ENCODE results near the gene SOX8. TPM values are rescaled to one million over a fixed set of nuclear protein-coding genes. Genes with fewer than 3 reads are reported as not detected.

SOX8 gene
- total RNA-seq, 1 experiment from 2014 or later, result not detected

- no peak overlapping the region for H3K4me3 ChIP-seq (ENCODE audit: low read length)
- H3K4me1 ChIP-seq (ENCODE audit: low read length), result no peaks in the 10 kb centered on the region
- H3K9me3 ChIP-seq (ENCODE audit: low read length), result no peaks in the 10 kb centered on the region; the same call in 1 of the 2 replicates
- H4K20me1 ChIP-seq (ENCODE audit: insufficient read depth, low read depth, low read length), result no peaks in the 10 kb centered on the region
- H3K79me2 ChIP-seq (ENCODE audit: low read length), result no peaks in the 10 kb centered on the region
- no peaks in the 10 kb centered on the region for H3K9me2 ChIP-seq (replicated peaks; ENCODE audit: insufficient read depth, low read length)
- H3K27me3 ChIP-seq (ENCODE audit: low read length), result no peaks in the 10 kb centered on the region
- H3K9ac ChIP-seq (ENCODE audit: low read length), result no peak overlapping the region
- no peaks in the 10 kb centered on the region for H3K36me3 ChIP-seq (ENCODE audit: insufficient read depth, low read length)
- DNase-seq, result no peak
- no peak overlapping the region for H3K27ac ChIP-seq (ENCODE audit: low read length)
- no peak overlapping the region for H2AFZ ChIP-seq (ENCODE audit: low read length)
- no peak overlapping the region for H3K4me2 ChIP-seq (ENCODE audit: low read depth, low read length, poor library complexity, severe bottlenecking)
These were observed 53.5 kb downstream of the SOX8 start for GRCh38 chr16:1035066-1035415.

DNA sequence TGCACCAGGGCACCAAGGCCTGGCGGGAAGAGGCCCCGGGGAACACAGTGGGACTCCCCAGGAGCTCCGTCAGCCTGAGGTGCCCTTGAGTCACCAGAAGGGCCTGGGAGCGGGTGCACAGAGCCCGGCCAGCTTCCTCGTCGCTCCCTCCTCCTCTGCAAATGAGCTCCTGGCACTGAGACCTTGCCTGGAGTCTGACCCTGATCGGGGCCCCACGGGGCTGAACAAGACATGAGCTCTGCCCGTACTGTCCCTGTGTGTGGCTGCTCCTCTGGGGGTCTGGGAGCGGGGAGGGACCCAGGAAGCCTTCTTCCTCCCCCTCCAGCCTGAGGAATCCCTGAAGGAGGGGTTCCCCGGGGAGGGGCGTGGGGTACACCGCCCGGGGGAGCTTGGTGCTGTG, 54.6 kb downstream of the SOX8 start:
- DNase-seq, result no peak

More for the DNA sequence above, 54.6 kb downstream of the SOX8 start:
- no peaks in the 10 kb centered on the region for H3K4me1 ChIP-seq (ENCODE audit: low read length)
- no peaks in the 10 kb centered on the region for H3K36me3 ChIP-seq (ENCODE audit: insufficient read depth, low read length)
- no peak overlapping the region for H3K4me2 ChIP-seq (ENCODE audit: low read depth, low read length, poor library complexity, severe bottlenecking)
- no peak overlapping the region for H3K27ac ChIP-seq (ENCODE audit: low read length)
- no peak overlapping the region for H2AFZ ChIP-seq (ENCODE audit: low read length)
- no peaks in the 10 kb centered on the region for H3K9me2 ChIP-seq (replicated peaks; ENCODE audit: insufficient read depth, low read length)
- no peak overlapping the region for H3K4me3 ChIP-seq (ENCODE audit: low read length)
- H3K79me2 ChIP-seq (ENCODE audit: low read length), result no peaks in the 10 kb centered on the region
- H4K20me1 ChIP-seq (ENCODE audit: insufficient read depth, low read depth, low read length), result no peaks in the 10 kb centered on the region
- no peaks in the 10 kb centered on the region for H3K27me3 ChIP-seq (ENCODE audit: low read length)
- H3K9me3 ChIP-seq (ENCODE audit: low read length), result no peaks in the 10 kb centered on the region; the same call in 1 of the 2 replicates
- no peak overlapping the region for H3K9ac ChIP-seq (ENCODE audit: low read length)

Other genes starting within 250 kb of the SOX8 start
- gene CIAO3, start 240.8 kb upstream of the SOX8 start, total RNA-seq (2014; rRNA removed; shearing (Covaris generic); ENCODE audit: low replicate concordance), result 32.1 and 77.4 TPM in 2 replicates
- 0.47 TPM in 1 of 2 replicates, not detected in the other for gene MSLN, start 221.0 kb upstream of the SOX8 start, total RNA-seq (2014; rRNA removed; shearing (Covaris generic); ENCODE audit: low replicate concordance)
- gene RPUSD1, start 193.4 kb upstream of the SOX8 start, total RNA-seq (2014; rRNA removed; shearing (Covaris generic); ENCODE audit: low replicate concordance), result 26.6 and 61.1 TPM in 2 replicates
- 7.9 and 35.2 TPM in 2 replicates for gene CHTF18, start 193.2 kb upstream of the SOX8 start, total RNA-seq (2014; rRNA removed; shearing (Covaris generic); ENCODE audit: low replicate concordance)
- gene GNG13, start 181.0 kb upstream of the SOX8 start, total RNA-seq (2014; rRNA removed; shearing (Covaris generic); ENCODE audit: low replicate concordance), result not detected in 2 replicates
- gene LMF1, start 10.8 kb upstream of the SOX8 start, total RNA-seq (2014; rRNA removed; shearing (Covaris generic); ENCODE audit: low replicate concordance), result 12.2 and 16.7 TPM in 2 replicates
- gene SSTR5, start 91.0 kb downstream of the SOX8 start, total RNA-seq (2014; rRNA removed; shearing (Covaris generic); ENCODE audit: low replicate concordance), result not detected in 2 replicates
- not detected in 2 replicates for gene C1QTNF8, start 114.5 kb downstream of the SOX8 start, total RNA-seq (2014; rRNA removed; shearing (Covaris generic); ENCODE audit: low replicate concordance)
- gene CACNA1H, start 171.3 kb downstream of the SOX8 start, total RNA-seq (2014; rRNA removed; shearing (Covaris generic); ENCODE audit: low replicate concordance), result not detected in 2 replicates
- not detected in 2 replicates for gene TPSG1, start 243.5 kb downstream of the SOX8 start, total RNA-seq (2014; rRNA removed; shearing (Covaris generic); ENCODE audit: low replicate concordance)
- not detected in 2 replicates for gene TPSB2, start 248.4 kb downstream of the SOX8 start, total RNA-seq (2014; rRNA removed; shearing (Covaris generic); ENCODE audit: low replicate concordance)

Measured in Karpas-422 (cell line).